Measurements from ENCODE around the gene RTRAF. TPM values are rescaled to one million over a fixed set of nuclear protein-coding genes. Genes with fewer than 3 reads are reported as not detected.

The RTRAF gene
- 276 TPM for total RNA-seq
- long read RNA-seq, full-length matches to known transcripts = 76 of 83 reads
- long read RNA-seq, partial matches to known transcripts = 2 of 83 reads
- long read RNA-seq, other reads (novel, unspliced or antisense) = 5 of 83 reads

DNA sequence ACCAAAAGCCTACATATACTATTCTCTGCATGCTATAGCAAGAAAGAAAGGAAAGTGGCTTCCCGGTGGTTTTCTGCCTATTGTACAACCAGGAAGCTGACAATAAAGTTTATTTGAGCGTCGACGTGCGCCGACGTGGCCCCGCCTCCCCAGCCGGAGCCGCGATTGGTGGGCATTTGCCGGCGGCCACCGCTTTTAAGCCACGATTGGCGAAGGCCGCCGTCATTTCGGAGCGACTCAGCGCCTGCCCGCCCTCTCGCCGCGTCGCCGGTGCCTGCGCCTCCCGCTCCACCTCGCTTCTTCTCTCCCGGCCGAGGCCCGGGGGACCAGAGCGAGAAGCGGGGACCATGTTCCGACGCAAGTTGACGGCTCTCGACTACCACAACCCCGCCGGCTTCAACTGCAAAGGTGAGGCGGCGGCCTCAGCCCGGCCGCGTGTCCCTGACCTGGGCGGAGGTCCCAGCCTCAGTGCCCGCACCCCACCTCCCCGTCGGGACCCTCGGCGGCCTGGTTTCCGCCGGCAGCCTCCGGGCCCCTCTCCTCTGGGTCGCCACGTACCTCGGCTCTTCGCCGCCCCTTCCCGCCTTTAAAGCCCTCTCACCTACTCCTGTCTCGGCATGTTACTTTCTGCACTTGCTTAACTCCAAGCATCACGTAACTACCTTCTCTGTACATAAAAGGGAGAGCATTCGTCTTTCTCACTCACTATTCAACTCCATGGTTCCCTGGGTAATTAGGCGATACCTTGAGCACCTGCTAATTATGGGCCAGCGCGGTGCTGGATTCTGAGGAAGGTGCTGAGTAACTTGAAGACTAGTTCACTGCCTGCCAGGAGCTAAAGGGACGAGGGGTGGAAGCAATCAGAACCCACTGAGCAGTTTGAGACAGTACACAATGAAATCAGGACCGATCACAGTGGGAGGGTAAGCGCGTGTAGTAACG, at the start of gene RTRAF:
TSS of gene RTRAF (plus strand) at position 254 of the 942 bp plus-strand sequence. CDS start at position 348, 94 bp downstream.
- DNase-seq (ENCODE audit: missing footprints) (peak; percentile 98), ATAC-seq (peak; percentile 99)
- intact Hi-C loops (cut with DNase I) = loop anchor here (10.0 kb wide), 2 partner anchors 275 to 335 kb away; partner anchors contain the start of genes FRMD6 and PTGDR

- no peak for ATAC-seq
- intact Hi-C loops (cut with DNase I) = no loop called here
- no peak for DNase-seq (ENCODE audit: missing footprints)
Observed at GRCh38 chr14:51939755-51940301, 49.5 kb upstream of the RTRAF start.

DNA sequence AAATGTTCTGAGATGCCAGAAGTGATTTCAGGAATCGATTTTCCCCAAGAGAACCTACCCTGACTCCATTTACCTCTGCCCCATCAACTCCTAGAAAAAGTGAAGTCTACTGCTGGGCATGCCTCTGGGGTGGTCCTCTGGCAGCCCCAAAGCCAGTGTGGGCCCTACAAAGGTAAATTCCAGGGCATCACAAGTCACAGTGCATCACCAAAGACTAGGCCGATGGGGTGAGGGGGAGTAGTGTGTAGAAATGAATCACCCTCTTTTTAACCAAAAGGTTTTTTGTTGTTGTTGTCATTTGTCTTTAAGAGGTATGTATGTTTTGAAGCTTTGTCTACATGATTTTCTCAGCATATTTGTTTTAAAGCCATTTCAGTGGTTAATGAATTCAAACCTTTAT, 46.4 kb upstream of the RTRAF start:
- intact Hi-C loops (cut with DNase I) = no loop called here
- no peak for ATAC-seq
- DNase-seq (ENCODE audit: missing footprints) = no peak

GRCh38 chr14:51950007-51950406, 39.3 kb upstream of the RTRAF start:
- intact Hi-C loops (cut with DNase I) = no loop called here
- ATAC-seq (no peak), DNase-seq (ENCODE audit: missing footprints) (no peak)

- DNase-seq (ENCODE audit: missing footprints) (no peak), ATAC-seq (no peak)
- intact Hi-C loops (cut with DNase I) = no loop called here
Observed at GRCh38 chr14:51951656-51952055, 37.7 kb upstream of the RTRAF start.

- intact Hi-C loops (cut with DNase I) = no loop called here
- ATAC-seq (no peak), DNase-seq (ENCODE audit: missing footprints) (no peak)
Observed at GRCh38 chr14:51954031-51954430, 35.3 kb upstream of the RTRAF start.

GRCh38 chr14:51954657-51955056, 34.7 kb upstream of the RTRAF start:
- DNase-seq (ENCODE audit: missing footprints) (no peak), ATAC-seq (no peak)
- intact Hi-C loops (cut with DNase I) = no loop called here

DNA sequence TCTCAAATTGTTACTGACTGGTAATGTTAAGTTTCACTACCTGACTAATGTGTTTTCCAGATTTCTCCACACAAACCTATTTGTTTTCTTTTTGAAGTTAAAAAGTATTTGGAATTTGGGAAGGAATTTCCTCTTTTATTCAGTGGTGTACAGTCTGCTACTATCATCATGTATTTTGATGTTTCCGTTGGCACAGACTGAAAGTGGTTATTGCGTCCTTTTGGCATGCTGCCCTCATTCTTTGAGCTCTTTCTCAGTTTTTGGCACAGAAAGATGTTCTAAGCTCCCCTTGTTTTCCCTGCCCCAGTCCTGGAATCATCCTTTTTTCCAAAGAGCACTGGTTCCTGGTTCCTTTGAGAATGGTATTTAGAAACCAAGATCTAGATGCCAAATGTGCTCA, 31.4 kb upstream of the RTRAF start:
- DNase-seq (ENCODE audit: missing footprints) (no peak), ATAC-seq (no peak)
- intact Hi-C loops (cut with DNase I) = no loop called here

- ATAC-seq (no peak), DNase-seq (ENCODE audit: missing footprints) (no peak)
- intact Hi-C loops (cut with DNase I) = no loop called here
Observed at GRCh38 chr14:51959928-51960327, 29.4 kb upstream of the RTRAF start.

GRCh38 chr14:51960866-51961265, 28.5 kb upstream of the RTRAF start:
- ATAC-seq (no peak), DNase-seq (ENCODE audit: missing footprints) (no peak)
- intact Hi-C loops (cut with DNase I) = no loop called here

GRCh38 chr14:51962711-51963110, 26.6 kb upstream of the RTRAF start:
- ATAC-seq = no peak
- intact Hi-C loops (cut with DNase I) = no loop called here
- DNase-seq (ENCODE audit: missing footprints) = no peak

DNA sequence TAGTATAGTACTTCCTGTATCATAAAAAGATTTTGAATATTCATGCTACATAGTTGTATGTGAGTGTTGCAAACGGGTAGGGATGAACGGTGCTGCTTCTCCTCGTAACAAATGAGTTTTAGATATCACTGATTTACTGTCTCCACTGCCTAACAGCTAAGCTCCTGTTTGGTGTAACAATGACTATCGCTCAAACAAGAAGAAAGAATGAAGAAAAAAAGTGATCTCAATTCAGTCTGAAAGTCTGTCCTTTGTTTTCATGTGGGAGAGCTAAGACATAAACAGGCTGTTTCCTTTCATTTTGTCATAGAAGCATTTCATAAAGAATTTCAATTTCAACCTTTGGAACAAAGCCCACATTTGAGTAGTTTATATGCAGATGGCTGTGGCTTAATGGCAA, 26.1 kb upstream of the RTRAF start:
- DNase-seq (ENCODE audit: missing footprints) (no peak), ATAC-seq (peak; percentile 13)
- intact Hi-C loops (cut with DNase I) = no loop called here

DNA sequence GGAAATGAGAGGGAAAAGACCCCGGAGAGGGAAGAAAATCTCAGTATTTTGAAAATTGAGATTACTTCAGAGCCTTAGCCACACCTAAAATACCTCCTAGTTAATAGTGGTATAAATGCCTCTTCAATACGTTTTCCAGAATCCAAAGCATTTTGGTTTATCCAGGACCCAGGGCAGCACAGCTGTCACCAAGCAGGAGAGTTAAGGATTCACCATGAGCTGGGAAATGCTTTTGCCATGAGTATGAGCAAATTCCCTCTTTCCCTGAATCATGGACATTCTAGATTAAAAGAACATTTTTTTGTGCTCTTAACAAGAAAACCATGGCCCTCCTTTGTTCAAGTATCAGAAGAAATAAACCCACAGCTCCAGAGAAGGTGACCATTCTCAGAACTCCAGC, 21.8 kb upstream of the RTRAF start:
- intact Hi-C loops (cut with DNase I) = no loop called here
- no peak for ATAC-seq
- no peak for DNase-seq (ENCODE audit: missing footprints)

DNA sequence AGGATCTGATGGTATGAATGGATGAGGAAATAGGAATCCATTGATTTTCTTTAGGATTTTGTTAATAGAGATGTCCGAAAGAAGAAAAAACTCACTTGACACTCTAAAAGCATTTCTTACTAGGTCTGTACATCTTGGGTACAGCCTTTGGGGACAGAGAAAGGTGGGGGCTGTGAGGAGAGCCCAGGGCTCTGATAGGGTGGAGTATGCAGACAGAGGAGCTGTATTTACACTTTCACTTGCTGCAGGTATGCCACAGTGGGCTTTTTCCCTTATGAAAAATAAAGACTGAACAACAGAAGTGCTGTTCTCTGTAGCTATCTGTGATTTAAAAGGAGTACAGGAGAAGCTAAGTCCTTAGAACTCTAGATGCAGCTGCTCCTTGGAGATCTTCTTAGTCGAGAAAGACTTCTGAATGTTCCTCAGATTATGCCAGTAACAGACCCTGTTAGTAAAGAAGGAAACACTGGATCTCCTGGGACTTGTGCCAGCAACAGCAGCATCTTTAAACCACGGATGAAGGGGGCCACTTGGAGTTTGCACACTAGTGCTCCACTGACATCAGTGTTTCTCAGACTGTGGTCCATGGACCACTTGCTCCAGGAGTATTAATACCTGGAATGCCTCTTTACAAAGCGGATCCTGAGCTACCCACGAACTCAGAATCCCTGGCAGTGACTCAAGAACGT, 19.4 kb upstream of the RTRAF start:
- DNase-seq (ENCODE audit: missing footprints) = no peak

GRCh38 chr14:51972566-51972965, 16.8 kb upstream of the RTRAF start:
- intact Hi-C loops (cut with DNase I) = no loop called here
- ATAC-seq = no peak

More for the DNA sequence above, 19.4 kb upstream of the RTRAF start:
- no peak for ATAC-seq
- intact Hi-C loops (cut with DNase I) = no loop called here

GRCh38 chr14:51977075-51977474, 12.3 kb upstream of the RTRAF start:
- ATAC-seq = no peak
- intact Hi-C loops (cut with DNase I) = loop anchor here (5.0 kb wide), 2 partner anchors 115 to 195 kb away; partner anchors contain the start of gene GNG2

More at GRCh38 chr14:51972566-51972965, 16.8 kb upstream of the RTRAF start:
- no peak for DNase-seq (ENCODE audit: missing footprints)

GRCh38 chr14:51978681-51979085, 10.7 kb upstream of the RTRAF start:
- ATAC-seq (peak; percentile 56), DNase-seq (ENCODE audit: missing footprints) (no peak)
- intact Hi-C loops (cut with DNase I) = loop anchor here (2.0 to 5.0 kb wide), 3 partner anchors 116 to 696 kb away; partner anchors contain the start of gene GNG2

More at GRCh38 chr14:51977075-51977474, 12.3 kb upstream of the RTRAF start:
- no peak for DNase-seq (ENCODE audit: missing footprints)

DNA sequence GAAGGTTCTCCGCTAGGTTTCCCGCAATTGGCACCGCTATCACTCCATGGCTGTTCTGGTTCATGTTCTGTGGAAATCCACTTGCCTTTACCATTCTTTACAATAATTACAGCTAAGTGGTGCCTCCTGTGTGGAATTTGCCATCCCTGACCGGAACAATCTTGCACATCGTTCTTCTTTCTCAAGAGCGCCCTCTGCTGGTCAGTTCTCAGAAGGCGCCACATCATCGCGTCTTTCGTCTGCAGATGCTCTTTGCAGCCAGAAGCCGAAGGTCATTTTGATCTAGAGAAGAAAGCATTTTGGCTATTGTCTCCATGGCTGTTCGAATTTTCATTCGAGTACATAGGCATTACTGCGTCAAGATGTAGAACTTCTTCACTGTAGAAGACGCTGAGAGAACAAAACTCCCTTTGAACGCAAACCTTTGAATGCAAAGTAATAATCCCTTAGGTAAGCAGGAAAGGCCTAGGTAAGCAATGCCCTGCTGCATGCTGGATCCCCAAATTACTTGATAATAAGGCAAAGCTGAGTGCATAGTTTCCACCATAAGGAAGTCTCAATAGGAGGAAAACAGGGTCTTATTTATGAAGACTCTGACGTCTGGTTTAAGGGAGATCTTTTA, 10.1 kb upstream of the RTRAF start:
- intact Hi-C loops (cut with DNase I) = loop anchor here (2.0 to 5.0 kb wide), 3 partner anchors 117 to 696 kb away; partner anchors contain the start of gene GNG2
- peak; percentile 84 for DNase-seq (ENCODE audit: missing footprints)
- ATAC-seq = peak; percentile 75
